ENCODE measurements around the gene DENND5B. TPM values are rescaled to one million over a fixed set of nuclear protein-coding genes. Genes with fewer than 3 reads are reported as not detected.

Gene DENND5B
- total and polyA plus RNA-seq, 10 of the 15 experiments (the other 5 are each of a cell fraction or from before 2014, with no cell fraction given) = 0.39 to 32.5 (median 20.6) TPM

GRCh38 chr12:31423405-31423804, 167.5 kb downstream of the DENND5B start:
- Histone ChIP-seq H3K36me3 (ENCODE audit: control insufficient read depth in 2 of 2, insufficient read depth in 2 of 2, low read length in 1 of 2) (peaks cover 0 to 3% of the 10 kb centered on the region in 2 experiments; a peak in 1 of 4 replicates), H3K27ac (ENCODE audit: control insufficient read depth, insufficient read depth) (no peak overlapping the region), H3K4me2 (ENCODE audit: control insufficient read depth, insufficient read depth) (no peak overlapping the region), H4K20me1 (ENCODE audit: control insufficient read depth, insufficient read depth) (no peaks in the 10 kb centered on the region), H2AFZ (ENCODE audit: control insufficient read depth, low read depth, low read length) (no peak overlapping the region), H3K9me3 (replicated peaks; ENCODE audit: control insufficient read depth, insufficient read depth, low read length) (no peaks in the 10 kb centered on the region), H3K4me3 (no peak overlapping the region), H3K4me1 (ENCODE audit: control insufficient read depth, insufficient read depth, low read length) (peaks cover 5% of the 10 kb centered on the region), H3K9ac (ENCODE audit: control insufficient read depth, insufficient read depth, low read length) (no peak overlapping the region), H3K27me3 (replicated peaks in 1 of 2; ENCODE audit: control insufficient read depth in 2 of 2, insufficient read depth in 2 of 2, low read length in 1 of 2) (no peaks in the 10 kb centered on the region), H3K79me2 (ENCODE audit: control insufficient read depth, insufficient read depth, low read length) (no peaks in the 10 kb centered on the region)
- RAD21 ChIA-PET (ENCODE audit: unreplicated experiment) = no interaction called here
- WGBS (ENCODE audit: insufficient coverage, insufficient replicate concordance, low lambda C conversion rate, missing lambda C conversion rate) = 53% methylated on average over 1 of the region's 1 CpG
- SMC1A ChIA-PET (ENCODE audit: uncharacterized antibody, unreplicated experiment) = no interaction called here
- ATAC-seq (no peak), FAIRE-seq (no peak), DNase-seq (ENCODE audit: low read depth, low spot score) (no peak)
- CTCF ChIA-PET = interaction anchor here (2.0 kb wide), 1 partner anchor 173 kb away, joined by 8 read pairs; no protein-coding TSS in a partner anchor
- intact Hi-C loops (cut with micrococcal nuclease; ENCODE audit: unreplicated experiment) = no loop called here
- POLR2A ChIA-PET = no interaction called here
- BruUV-seq (replicated peaks) = no TSS peak
- in situ Hi-C loops (cut with MboI) = no loop called here
- TF ChIP-seq POLR2A (IDR thresholded peaks at IDR 0.05; ENCODE audit: low read depth, low read length) = no peak
- TF ChIP-seq YY1 (IDR thresholded peaks at IDR 0.05; ENCODE audit: low read depth, low read length) = no peak
- no peak for TF ChIP-seq PAX8 (IDR thresholded peaks at IDR 0.05)
- no peak for TF ChIP-seq ZNF207 (IDR thresholded peaks at IDR 0.05; ENCODE audit: borderline replicate concordance)
- no peak for TF ChIP-seq TARDBP (IDR thresholded peaks at IDR 0.05; ENCODE audit: borderline replicate concordance)
- no peak for TF ChIP-seq MYC (IDR thresholded peaks at IDR 0.05; ENCODE audit: insufficient read depth, insufficient read length, insufficient replicate concordance, low read length, severe bottlenecking)
- TF ChIP-seq, protein P1, sequence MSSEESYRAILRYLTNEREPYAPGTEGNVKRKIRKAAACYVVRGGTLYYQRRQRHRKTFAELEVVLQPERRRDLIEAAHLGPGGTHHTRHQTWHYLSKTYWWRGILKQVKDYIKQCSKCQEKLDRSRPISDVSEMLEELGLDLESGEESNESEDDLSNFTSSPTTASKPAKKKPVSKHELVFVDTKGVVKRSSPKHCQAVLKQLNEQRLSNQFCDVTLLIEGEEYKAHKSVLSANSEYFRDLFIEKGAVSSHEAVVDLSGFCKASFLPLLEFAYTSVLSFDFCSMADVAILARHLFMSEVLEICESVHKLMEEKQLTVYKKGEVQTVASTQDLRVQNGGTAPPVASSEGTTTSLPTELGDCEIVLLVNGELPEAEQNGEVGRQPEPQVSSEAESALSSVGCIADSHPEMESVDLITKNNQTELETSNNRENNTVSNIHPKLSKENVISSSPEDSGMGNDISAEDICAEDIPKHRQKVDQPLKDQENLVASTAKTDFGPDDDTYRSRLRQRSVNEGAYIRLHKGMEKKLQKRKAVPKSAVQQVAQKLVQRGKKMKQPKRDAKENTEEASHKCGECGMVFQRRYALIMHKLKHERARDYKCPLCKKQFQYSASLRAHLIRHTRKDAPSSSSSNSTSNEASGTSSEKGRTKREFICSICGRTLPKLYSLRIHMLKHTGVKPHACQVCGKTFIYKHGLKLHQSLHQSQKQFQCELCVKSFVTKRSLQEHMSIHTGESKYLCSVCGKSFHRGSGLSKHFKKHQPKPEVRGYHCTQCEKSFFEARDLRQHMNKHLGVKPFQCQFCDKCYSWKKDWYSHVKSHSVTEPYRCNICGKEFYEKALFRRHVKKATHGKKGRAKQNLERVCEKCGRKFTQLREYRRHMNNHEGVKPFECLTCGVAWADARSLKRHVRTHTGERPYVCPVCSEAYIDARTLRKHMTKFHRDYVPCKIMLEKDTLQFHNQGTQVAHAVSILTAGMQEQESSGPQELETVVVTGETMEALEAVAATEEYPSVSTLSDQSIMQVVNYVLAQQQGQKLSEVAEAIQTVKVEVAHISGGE (CRISPR knock-in tag; IDR thresholded peaks at IDR 0.05) = no peak
- TF ChIP-seq, protein P2, sequence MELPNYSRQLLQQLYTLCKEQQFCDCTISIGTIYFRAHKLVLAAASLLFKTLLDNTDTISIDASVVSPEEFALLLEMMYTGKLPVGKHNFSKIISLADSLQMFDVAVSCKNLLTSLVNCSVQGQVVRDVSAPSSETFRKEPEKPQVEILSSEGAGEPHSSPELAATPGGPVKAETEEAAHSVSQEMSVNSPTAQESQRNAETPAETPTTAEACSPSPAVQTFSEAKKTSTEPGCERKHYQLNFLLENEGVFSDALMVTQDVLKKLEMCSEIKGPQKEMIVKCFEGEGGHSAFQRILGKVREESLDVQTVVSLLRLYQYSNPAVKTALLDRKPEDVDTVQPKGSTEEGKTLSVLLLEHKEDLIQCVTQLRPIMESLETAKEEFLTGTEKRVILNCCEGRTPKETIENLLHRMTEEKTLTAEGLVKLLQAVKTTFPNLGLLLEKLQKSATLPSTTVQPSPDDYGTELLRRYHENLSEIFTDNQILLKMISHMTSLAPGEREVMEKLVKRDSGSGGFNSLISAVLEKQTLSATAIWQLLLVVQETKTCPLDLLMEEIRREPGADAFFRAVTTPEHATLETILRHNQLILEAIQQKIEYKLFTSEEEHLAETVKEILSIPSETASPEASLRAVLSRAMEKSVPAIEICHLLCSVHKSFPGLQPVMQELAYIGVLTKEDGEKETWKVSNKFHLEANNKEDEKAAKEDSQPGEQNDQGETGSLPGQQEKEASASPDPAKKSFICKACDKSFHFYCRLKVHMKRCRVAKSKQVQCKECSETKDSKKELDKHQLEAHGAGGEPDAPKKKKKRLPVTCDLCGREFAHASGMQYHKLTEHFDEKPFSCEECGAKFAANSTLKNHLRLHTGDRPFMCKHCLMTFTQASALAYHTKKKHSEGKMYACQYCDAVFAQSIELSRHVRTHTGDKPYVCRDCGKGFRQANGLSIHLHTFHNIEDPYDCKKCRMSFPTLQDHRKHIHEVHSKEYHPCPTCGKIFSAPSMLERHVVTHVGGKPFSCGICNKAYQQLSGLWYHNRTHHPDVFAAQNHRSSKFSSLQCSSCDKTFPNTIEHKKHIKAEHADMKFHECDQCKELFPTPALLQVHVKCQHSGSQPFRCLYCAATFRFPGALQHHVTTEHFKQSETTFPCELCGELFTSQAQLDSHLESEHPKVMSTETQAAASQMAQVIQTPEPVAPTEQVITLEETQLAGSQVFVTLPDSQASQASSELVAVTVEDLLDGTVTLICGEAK (IDR thresholded peaks at IDR 0.05; ENCODE audit: borderline replicate concordance) = no peak
- TF ChIP-seq ASH2L (IDR thresholded peaks at IDR 0.05; ENCODE audit: borderline replicate concordance, low read depth) = no peak
- no peak for TF ChIP-seq KAT2A (conservative IDR thresholded peaks at IDR 0.05; ENCODE audit: control insufficient read depth, low read depth, low read length)
- TF ChIP-seq SP1 (IDR thresholded peaks at IDR 0.05; ENCODE audit: low read depth, low read length) = no peak
- no peak for TF ChIP-seq RB1 (IDR thresholded peaks at IDR 0.05; ENCODE audit: borderline replicate concordance)
- TF ChIP-seq POLR2AphosphoS5 (IDR thresholded peaks at IDR 0.05; ENCODE audit: low read length) = no peak
- TF ChIP-seq MLLT1 (IDR thresholded peaks at IDR 0.05) = no peak
- no peak for TF ChIP-seq ESRRA (IDR thresholded peaks at IDR 0.05; ENCODE audit: low read length)
- TF ChIP-seq MXI1 (IDR thresholded peaks at IDR 0.05; ENCODE audit: low read depth, low read length) = no peak

Data from GM12878 (cell line).